Vagina (tissue), 2 donors: ENCODE measurements around the gene ZPLD1.

Source experiments
- POLR2A ChIP-seq, 2 donors: fragments of 450-650 bp; IDR thresholded peaks; one replicate each; pipeline ENCODE4 v1.6.1; 2017; ENCODE audit warnings: antibody characterized with exemption in 2 of 2, mild to moderate bottlenecking in 2 of 2, moderate library complexity in 2 of 2
- POLR2AphosphoS5 ChIP-seq, 2 donors: sonication (generic); formaldehyde crosslinking; IDR thresholded peaks; one replicate each; pipeline ENCODE4 v1.9.0; 2017; ENCODE audit warnings: antibody characterized with exemption in 2 of 2, mild to moderate bottlenecking in 2 of 2, low read depth in 1 of 2; ENCODE audit not compliant: insufficient read depth in 1 of 2
- TF ChIP-seq, protein P1 (sequence below), 3 experiments: fragments of 450-650 bp in 2 of 3; fragments of 200-600 bp in 1 of 3; sonication (generic) in 1 of 3; IDR thresholded peaks; one replicate each; pipeline ENCODE4 v1.5.1; 2017 to 2019; ENCODE audit warnings: antibody characterized with exemption in 3 of 3, mild to moderate bottlenecking in 2 of 3, moderate library complexity in 2 of 3

GRCh38 chr3:102470066-102470465 is 35.3 kb downstream of the ZPLD1 start:
- TF ChIP-seq, protein P1, sequence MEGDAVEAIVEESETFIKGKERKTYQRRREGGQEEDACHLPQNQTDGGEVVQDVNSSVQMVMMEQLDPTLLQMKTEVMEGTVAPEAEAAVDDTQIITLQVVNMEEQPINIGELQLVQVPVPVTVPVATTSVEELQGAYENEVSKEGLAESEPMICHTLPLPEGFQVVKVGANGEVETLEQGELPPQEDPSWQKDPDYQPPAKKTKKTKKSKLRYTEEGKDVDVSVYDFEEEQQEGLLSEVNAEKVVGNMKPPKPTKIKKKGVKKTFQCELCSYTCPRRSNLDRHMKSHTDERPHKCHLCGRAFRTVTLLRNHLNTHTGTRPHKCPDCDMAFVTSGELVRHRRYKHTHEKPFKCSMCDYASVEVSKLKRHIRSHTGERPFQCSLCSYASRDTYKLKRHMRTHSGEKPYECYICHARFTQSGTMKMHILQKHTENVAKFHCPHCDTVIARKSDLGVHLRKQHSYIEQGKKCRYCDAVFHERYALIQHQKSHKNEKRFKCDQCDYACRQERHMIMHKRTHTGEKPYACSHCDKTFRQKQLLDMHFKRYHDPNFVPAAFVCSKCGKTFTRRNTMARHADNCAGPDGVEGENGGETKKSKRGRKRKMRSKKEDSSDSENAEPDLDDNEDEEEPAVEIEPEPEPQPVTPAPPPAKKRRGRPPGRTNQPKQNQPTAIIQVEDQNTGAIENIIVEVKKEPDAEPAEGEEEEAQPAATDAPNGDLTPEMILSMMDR (IDR thresholded peaks at IDR 0.05), result no peak
- TF ChIP-seq POLR2AphosphoS5 (IDR thresholded peaks at IDR 0.05; ENCODE audit: insufficient read depth in 1 of 2, low read depth in 1 of 2), result no peak
- TF ChIP-seq POLR2A (IDR thresholded peaks at IDR 0.05), result no peak
